ENCODE results near the gene LNX1. TPM values are rescaled to one million over a fixed set of nuclear protein-coding genes. Genes with fewer than 3 reads are reported as not detected.
A peak's percentile ranks its signal among the peaks of the same experiment; 100 is the strongest.

The LNX1 gene
- polyA plus RNA-seq, 1 of the 3 experiments (the other 2 are of a cell fraction), result 0.16 TPM

DNA sequence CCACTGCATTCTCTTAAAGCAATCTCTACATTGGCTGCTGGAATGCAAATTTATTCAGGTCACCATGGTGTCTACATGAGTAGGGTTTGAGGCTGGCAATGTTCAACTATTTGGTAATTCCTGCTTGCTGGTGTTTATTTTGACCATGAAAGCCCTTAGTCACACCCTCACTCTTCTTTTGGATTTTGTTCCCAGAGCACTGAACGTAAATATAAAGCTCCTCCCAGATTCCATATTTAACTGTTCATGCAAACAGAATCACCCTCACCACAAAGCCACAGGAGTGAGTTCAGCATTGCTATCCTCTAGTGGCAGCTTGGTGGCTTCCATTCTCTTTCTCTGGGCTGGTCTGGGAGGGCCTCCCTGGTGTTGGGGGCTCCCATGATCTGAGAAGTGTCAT lies 82.8 kb downstream of the LNX1 start (continued):
- TF ChIP-seq EZH2phosphoT487 (IDR thresholded peaks at IDR 0.05; ENCODE audit: borderline replicate concordance, low read depth), result no peak
- no peak for TF ChIP-seq GATA2 (CRISPR knock-in tag; IDR thresholded peaks at IDR 0.05)
- TF ChIP-seq, protein P1, sequence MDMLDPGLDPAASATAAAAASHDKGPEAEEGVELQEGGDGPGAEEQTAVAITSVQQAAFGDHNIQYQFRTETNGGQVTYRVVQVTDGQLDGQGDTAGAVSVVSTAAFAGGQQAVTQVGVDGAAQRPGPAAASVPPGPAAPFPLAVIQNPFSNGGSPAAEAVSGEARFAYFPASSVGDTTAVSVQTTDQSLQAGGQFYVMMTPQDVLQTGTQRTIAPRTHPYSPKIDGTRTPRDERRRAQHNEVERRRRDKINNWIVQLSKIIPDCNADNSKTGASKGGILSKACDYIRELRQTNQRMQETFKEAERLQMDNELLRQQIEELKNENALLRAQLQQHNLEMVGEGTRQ (IDR thresholded peaks at IDR 0.05; ENCODE audit: borderline replicate concordance, low read depth, low read length), result no peak
- no peak for TF ChIP-seq YY1 (IDR thresholded peaks at IDR 0.05; ENCODE audit: low read depth)

DNA sequence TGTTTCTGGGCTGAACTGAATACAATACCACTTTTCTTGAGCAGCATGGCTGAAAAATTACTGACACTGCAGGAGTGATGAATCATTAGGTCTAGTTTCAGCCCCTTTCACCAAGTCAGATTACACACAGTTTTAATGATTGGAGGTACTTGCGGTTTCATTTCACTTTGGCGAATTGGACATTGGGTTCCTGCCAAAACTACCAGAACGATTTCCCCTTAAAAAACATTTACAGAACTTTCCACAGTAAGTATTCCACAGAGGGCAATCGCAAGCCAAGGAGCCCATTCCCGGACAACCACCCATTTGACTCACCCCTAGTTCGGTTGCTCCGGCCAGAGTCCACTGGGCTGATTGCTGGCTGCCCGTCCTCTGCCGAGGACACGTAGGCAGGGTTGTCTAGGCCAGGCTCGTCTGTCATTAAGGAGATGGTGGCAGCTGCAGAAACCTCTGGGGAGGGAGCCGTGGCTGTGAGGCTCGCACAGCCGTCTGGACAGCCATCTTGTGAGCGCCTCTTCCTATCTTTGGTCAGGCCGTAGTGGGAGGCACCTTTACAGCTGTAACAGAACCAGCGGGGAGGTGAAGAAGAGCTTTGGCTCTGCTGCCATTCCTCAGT lies 83.5 kb downstream of the LNX1 start:
- Histone ChIP-seq H3K4me2 (no peak overlapping the region), H3F3A (replicated peaks; ENCODE audit: insufficient read depth) (no peaks in the 10 kb centered on the region), H3K27me3 (ENCODE audit: insufficient read depth) (no peaks in the 10 kb centered on the region), H4K20me1 (ENCODE audit: insufficient read depth) (no peaks in the 10 kb centered on the region), H3K4me1 (ENCODE audit: control insufficient read depth in 1 of 2, insufficient read depth in 2 of 2, low read depth in 1 of 2, low read length in 1 of 2) (no peaks in the 10 kb centered on the region), H3K9me2 (no peaks in the 10 kb centered on the region), H3K79me2 (ENCODE audit: insufficient read depth) (no peaks in the 10 kb centered on the region), H3K36me3 (replicated peaks in 1 of 2; ENCODE audit: control insufficient read depth in 1 of 2, insufficient read depth in 2 of 2, low read length in 1 of 2) (no peaks in the 10 kb centered on the region), H3K27ac (ENCODE audit: low read depth in 2 of 2, low read length in 1 of 2) (no peak overlapping the region; a peak in 1 of 4 replicates), H3K9ac (no peak overlapping the region), H3K9me3 (no peaks in the 10 kb centered on the region), H2AFZ (ENCODE audit: low read depth) (no peak overlapping the region), H3K4me3 (ENCODE audit: low read depth in 2 of 2, low read length in 1 of 2) (no peak overlapping the region)
- ChIA-PET POLR2A (no interaction called here), CTCF (interaction anchor here (0.6 to 1.0 kb wide), 2 partner anchors 199 to 724 kb away, joined by 3 read pairs; no protein-coding TSS in a partner anchor)
- WGBS (ENCODE audit: low lambda C conversion rate), result 81% methylated on average over 13 of the region's 17 CpGs
- DNase-seq, result no peak
- TF ChIP-seq FOSL2 (IDR thresholded peaks at IDR 0.05; ENCODE audit: borderline replicate concordance, low read depth) (peak; percentile 33; the same call in 1 of the 2 replicates), MXI1 (IDR thresholded peaks at IDR 0.05; ENCODE audit: low read depth, low read length) (no peak), RXRA (IDR thresholded peaks at IDR 0.05; ENCODE audit: borderline replicate concordance, low read depth) (no peak), YY1 (IDR thresholded peaks at IDR 0.05; ENCODE audit: low read depth) (no peak), RAD21 (IDR thresholded peaks at IDR 0.05; ENCODE audit: low read length) (no peak), RCOR1 (IDR thresholded peaks at IDR 0.05; ENCODE audit: low read length) (no peak), POLR2AphosphoS5 (IDR thresholded peaks at IDR 0.05; ENCODE audit: low read depth, low read length) (no peak), SIN3A (IDR thresholded peaks at IDR 0.05; ENCODE audit: borderline replicate concordance, low read depth, low read length) (no peak), GATA2 (CRISPR knock-in tag; IDR thresholded peaks at IDR 0.05) (no peak), MEF2A (IDR thresholded peaks at IDR 0.05; ENCODE audit: borderline replicate concordance, low read depth) (no peak), TCF12 (IDR thresholded peaks at IDR 0.05) (peak; percentile 38), EP300 (IDR thresholded peaks at IDR 0.05; ENCODE audit: borderline replicate concordance in 1 of 2, low read depth in 1 of 2, low read length in 1 of 2) (no peak), FOXM1 (IDR thresholded peaks at IDR 0.05; ENCODE audit: low read depth) (no peak), ELF1 (IDR thresholded peaks at IDR 0.05) (no peak), EZH2phosphoT487 (IDR thresholded peaks at IDR 0.05; ENCODE audit: borderline replicate concordance, low read depth) (no peak), SMC3 (IDR thresholded peaks at IDR 0.05; ENCODE audit: low read depth, low read length) (no peak), NRF1 (IDR thresholded peaks at IDR 0.05; ENCODE audit: low read depth, low read length) (no peak)
- TF ChIP-seq, protein P2, sequence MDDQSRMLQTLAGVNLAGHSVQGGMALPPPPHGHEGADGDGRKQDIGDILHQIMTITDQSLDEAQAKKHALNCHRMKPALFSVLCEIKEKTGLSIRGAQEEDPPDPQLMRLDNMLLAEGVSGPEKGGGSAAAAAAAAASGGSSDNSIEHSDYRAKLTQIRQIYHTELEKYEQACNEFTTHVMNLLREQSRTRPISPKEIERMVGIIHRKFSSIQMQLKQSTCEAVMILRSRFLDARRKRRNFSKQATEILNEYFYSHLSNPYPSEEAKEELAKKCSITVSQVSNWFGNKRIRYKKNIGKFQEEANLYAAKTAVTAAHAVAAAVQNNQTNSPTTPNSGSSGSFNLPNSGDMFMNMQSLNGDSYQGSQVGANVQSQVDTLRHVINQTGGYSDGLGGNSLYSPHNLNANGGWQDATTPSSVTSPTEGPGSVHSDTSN (IDR thresholded peaks at IDR 0.05), result peak; percentile 53
- TF ChIP-seq, protein P3, sequence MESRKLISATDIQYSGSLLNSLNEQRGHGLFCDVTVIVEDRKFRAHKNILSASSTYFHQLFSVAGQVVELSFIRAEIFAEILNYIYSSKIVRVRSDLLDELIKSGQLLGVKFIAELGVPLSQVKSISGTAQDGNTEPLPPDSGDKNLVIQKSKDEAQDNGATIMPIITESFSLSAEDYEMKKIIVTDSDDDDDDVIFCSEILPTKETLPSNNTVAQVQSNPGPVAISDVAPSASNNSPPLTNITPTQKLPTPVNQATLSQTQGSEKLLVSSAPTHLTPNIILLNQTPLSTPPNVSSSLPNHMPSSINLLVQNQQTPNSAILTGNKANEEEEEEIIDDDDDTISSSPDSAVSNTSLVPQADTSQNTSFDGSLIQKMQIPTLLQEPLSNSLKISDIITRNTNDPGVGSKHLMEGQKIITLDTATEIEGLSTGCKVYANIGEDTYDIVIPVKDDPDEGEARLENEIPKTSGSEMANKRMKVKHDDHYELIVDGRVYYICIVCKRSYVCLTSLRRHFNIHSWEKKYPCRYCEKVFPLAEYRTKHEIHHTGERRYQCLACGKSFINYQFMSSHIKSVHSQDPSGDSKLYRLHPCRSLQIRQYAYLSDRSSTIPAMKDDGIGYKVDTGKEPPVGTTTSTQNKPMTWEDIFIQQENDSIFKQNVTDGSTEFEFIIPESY (IDR thresholded peaks at IDR 0.05; ENCODE audit: borderline replicate concordance, low read depth), result no peak
- TF ChIP-seq, protein P4, sequence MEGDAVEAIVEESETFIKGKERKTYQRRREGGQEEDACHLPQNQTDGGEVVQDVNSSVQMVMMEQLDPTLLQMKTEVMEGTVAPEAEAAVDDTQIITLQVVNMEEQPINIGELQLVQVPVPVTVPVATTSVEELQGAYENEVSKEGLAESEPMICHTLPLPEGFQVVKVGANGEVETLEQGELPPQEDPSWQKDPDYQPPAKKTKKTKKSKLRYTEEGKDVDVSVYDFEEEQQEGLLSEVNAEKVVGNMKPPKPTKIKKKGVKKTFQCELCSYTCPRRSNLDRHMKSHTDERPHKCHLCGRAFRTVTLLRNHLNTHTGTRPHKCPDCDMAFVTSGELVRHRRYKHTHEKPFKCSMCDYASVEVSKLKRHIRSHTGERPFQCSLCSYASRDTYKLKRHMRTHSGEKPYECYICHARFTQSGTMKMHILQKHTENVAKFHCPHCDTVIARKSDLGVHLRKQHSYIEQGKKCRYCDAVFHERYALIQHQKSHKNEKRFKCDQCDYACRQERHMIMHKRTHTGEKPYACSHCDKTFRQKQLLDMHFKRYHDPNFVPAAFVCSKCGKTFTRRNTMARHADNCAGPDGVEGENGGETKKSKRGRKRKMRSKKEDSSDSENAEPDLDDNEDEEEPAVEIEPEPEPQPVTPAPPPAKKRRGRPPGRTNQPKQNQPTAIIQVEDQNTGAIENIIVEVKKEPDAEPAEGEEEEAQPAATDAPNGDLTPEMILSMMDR (IDR thresholded peaks at IDR 0.05), result no peak
- TF ChIP-seq, protein P5, sequence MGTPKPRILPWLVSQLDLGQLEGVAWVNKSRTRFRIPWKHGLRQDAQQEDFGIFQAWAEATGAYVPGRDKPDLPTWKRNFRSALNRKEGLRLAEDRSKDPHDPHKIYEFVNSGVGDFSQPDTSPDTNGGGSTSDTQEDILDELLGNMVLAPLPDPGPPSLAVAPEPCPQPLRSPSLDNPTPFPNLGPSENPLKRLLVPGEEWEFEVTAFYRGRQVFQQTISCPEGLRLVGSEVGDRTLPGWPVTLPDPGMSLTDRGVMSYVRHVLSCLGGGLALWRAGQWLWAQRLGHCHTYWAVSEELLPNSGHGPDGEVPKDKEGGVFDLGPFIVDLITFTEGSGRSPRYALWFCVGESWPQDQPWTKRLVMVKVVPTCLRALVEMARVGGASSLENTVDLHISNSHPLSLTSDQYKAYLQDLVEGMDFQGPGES (IDR thresholded peaks at IDR 0.05; ENCODE audit: low read depth, low read length), result no peak

All from SK-N-SH (cell line).